Measurements from ENCODE around the gene AQP1. TPM values are rescaled to one million over a fixed set of nuclear protein-coding genes. Genes with fewer than 3 reads are reported as not detected.

Gene AQP1
- total RNA-seq, 4 donors from 2014 or later: 439 to 589 (median 503) TPM

- 89 to 94% methylated on average over 2 to 4 of the region's 5 CpGs for WGBS, 2 donors (ENCODE audit: low coverage in 1 of 2)
- Histone ChIP-seq H3K27me3 (no peaks in the 10 kb centered on the region), H3K27ac (no peak overlapping the region), H3K36me3 (peaks cover 0 to 64% of the 10 kb centered on the region in 2 donors), H3K4me1 (peaks cover 0 to 14% (median 8%) of the 10 kb centered on the region in 3 donors), H3K4me3 (no peak overlapping the region), H3K9me3 (peaks cover 0 to 9% (median 0%) of the 10 kb centered on the region in 3 donors)
- ATAC-seq: no peak
- TF ChIP-seq EP300 (IDR thresholded peaks at IDR 0.05) (no peak), POLR2A (IDR thresholded peaks at IDR 0.05) (no peak)
- TF ChIP-seq, protein P1, sequence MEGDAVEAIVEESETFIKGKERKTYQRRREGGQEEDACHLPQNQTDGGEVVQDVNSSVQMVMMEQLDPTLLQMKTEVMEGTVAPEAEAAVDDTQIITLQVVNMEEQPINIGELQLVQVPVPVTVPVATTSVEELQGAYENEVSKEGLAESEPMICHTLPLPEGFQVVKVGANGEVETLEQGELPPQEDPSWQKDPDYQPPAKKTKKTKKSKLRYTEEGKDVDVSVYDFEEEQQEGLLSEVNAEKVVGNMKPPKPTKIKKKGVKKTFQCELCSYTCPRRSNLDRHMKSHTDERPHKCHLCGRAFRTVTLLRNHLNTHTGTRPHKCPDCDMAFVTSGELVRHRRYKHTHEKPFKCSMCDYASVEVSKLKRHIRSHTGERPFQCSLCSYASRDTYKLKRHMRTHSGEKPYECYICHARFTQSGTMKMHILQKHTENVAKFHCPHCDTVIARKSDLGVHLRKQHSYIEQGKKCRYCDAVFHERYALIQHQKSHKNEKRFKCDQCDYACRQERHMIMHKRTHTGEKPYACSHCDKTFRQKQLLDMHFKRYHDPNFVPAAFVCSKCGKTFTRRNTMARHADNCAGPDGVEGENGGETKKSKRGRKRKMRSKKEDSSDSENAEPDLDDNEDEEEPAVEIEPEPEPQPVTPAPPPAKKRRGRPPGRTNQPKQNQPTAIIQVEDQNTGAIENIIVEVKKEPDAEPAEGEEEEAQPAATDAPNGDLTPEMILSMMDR (IDR thresholded peaks at IDR 0.05): no peak
Observed at GRCh38 chr7:30926313-30926712, 14.7 kb downstream of the AQP1 start.

DNA sequence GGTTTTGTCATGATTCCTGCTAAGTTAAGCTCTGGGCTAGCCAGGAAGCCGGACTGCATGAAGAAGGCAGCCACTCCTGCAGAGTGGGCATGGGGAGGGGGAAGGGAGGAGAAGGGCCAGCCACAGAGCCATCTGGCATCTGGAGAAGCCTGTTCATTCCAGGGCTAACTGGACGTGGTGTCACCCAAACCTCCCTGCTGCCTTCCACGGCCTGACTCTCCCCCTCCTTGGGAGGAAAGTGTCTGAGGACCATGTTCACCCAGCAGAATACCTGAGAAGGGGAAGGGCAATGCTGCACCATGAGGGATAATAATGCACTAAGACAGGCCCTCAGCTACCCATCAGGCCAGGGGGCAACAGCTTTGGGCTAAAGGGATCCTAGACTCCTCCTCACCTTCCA is 15.4 kb downstream of the AQP1 start:
- TF ChIP-seq EP300 (IDR thresholded peaks at IDR 0.05) (no peak), POLR2A (IDR thresholded peaks at IDR 0.05) (no peak), POLR2AphosphoS5 (IDR thresholded peaks at IDR 0.05) (peak; percentile 4)
- TF ChIP-seq, protein P1 (IDR thresholded peaks at IDR 0.05): no peak
- Histone ChIP-seq H3K9me3 (peaks cover 0 to 9% (median 0%) of the 10 kb centered on the region in 3 donors), H3K27me3 (no peaks in the 10 kb centered on the region), H3K27ac (no peak overlapping the region), H3K4me1 (peaks cover 0 to 6% (median under 1%) of the 10 kb centered on the region in 3 donors), H3K4me3 (no peak overlapping the region), H3K36me3 (peaks cover 0 to 60% of the 10 kb centered on the region in 2 donors)
- no peak for ATAC-seq
- no CpG with 5 or more reads among the region's 3 CpGs for WGBS, 2 donors (ENCODE audit: low coverage in 1 of 2)

- TF ChIP-seq POLR2AphosphoS5 (IDR thresholded peaks at IDR 0.05): no peak
- TF ChIP-seq POLR2A (IDR thresholded peaks at IDR 0.05): no peak
- TF ChIP-seq, protein P1 (IDR thresholded peaks at IDR 0.05): no peak
- no peak for TF ChIP-seq EP300 (IDR thresholded peaks at IDR 0.05)
- H3K4me3 ChIP-seq: no peak overlapping the region
- H3K27ac ChIP-seq: no peak overlapping the region
- ATAC-seq: no peak
- peaks cover 0 to 1% (median 0%) of the 10 kb centered on the region in 3 donors for H3K4me1 ChIP-seq
- H3K9me3 ChIP-seq: peaks cover 0 to 9% (median 0%) of the 10 kb centered on the region in 3 donors
- WGBS, 2 donors (ENCODE audit: low coverage in 1 of 2): 94 to 100% methylated on average over 3 of the region's 3 CpGs
- H3K36me3 ChIP-seq: peaks cover 0 to 55% of the 10 kb centered on the region in 2 donors
- H3K27me3 ChIP-seq: no peaks in the 10 kb centered on the region
Observed at GRCh38 chr7:30927559-30927958, 15.9 kb downstream of the AQP1 start.

GRCh38 chr7:30928254-30928872 is 16.7 kb downstream of the AQP1 start:
- no peak for ATAC-seq
- WGBS, 2 donors (ENCODE audit: low coverage in 1 of 2): 89 to 92% methylated on average over 3 to 6 of the region's 13 CpGs
- TF ChIP-seq, protein P1 (IDR thresholded peaks at IDR 0.05): no peak
- TF ChIP-seq POLR2A (IDR thresholded peaks at IDR 0.05) (no peak), EP300 (IDR thresholded peaks at IDR 0.05) (no peak), POLR2AphosphoS5 (IDR thresholded peaks at IDR 0.05) (no peak)

DNA sequence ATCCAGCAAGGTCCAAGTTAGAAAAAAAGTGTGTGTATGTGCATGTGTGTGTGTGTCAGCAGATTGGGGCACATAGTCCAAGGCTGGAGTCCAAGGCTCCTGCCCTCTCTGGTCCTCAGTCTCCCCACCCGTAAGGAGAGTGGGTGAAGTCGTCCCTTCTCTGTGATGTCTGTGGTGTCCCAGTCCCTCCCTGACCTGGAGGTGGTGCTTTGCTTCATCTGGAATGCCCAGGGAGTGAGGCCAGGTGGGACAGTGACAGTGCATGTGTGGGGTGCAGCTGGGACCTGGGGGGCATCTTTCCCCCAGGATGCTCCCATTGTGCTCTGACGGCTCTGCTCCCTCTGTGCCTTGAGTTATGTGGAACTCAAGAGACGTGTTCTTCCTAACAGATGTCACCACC is 18.0 kb downstream of the AQP1 start:
- Histone ChIP-seq H3K4me3 (no peak overlapping the region), H3K36me3 (peaks cover 0 to 34% of the 10 kb centered on the region in 2 donors), H3K4me1 (no peaks in the 10 kb centered on the region), H3K27me3 (no peaks in the 10 kb centered on the region), H3K27ac (peak overlapping the region in 1 of 4 donors; percentile 31), H3K9me3 (peaks cover 0 to 9% (median 0%) of the 10 kb centered on the region in 3 donors)
- no peak for ATAC-seq
- TF ChIP-seq, protein P1 (IDR thresholded peaks at IDR 0.05): no peak
- TF ChIP-seq POLR2A (IDR thresholded peaks at IDR 0.05) (no peak), POLR2AphosphoS5 (IDR thresholded peaks at IDR 0.05) (no peak), EP300 (IDR thresholded peaks at IDR 0.05) (no peak)
- 83 to 100% methylated on average over 1 of the region's 4 CpGs for WGBS, 2 donors (ENCODE audit: low coverage in 1 of 2)

More at GRCh38 chr7:30928254-30928872, 16.7 kb downstream of the AQP1 start:
- H3K36me3 ChIP-seq: peaks cover 0 to 47% of the 10 kb centered on the region in 2 donors
- H3K4me1 ChIP-seq: no peaks in the 10 kb centered on the region
- H3K9me3 ChIP-seq: peaks cover 0 to 9% (median 0%) of the 10 kb centered on the region in 3 donors
- no peak overlapping the region for H3K4me3 ChIP-seq
- H3K27ac ChIP-seq: no peak overlapping the region
- no peaks in the 10 kb centered on the region for H3K27me3 ChIP-seq

Data from gastroesophageal sphincter (tissue), 4 donors.